Measurements from ENCODE around the gene GGPS1. TPM values are rescaled to one million over a fixed set of nuclear protein-coding genes. Genes with fewer than 3 reads are reported as not detected.

The GGPS1 gene
- total RNA-seq, 1 experiment from 2014 or later, result 37.3 TPM

GRCh38 chr1:235369802-235370201 is 41.4 kb downstream of the GGPS1 start:
- DNase-seq (ENCODE audit: low spot score) (no peak), ATAC-seq (no peak)
- Mint-ChIP-seq H3K27ac (peak overlapping the region; percentile 22; the same call in 1 of the 2 replicates), H3K4me1 (peaks cover 20% of the 10 kb centered on the region), H3K27me3 (ENCODE audit: low read depth) (no peaks in the 10 kb centered on the region; the same call in 1 of the 2 replicates), H3K4me3 (peak overlapping the region; percentile 33), H3K9me3 (peaks cover 3% of the 10 kb centered on the region; the same call in 1 of the 2 replicates), H3K36me3 (peaks cover 17% of the 10 kb centered on the region)
- CTCF ChIA-PET, result no interaction called here
- POLR2A ChIA-PET, result no interaction called here
- no peak for TF ChIP-seq ZNF121 (CRISPR knock-in tag; IDR thresholded peaks at IDR 0.05)
- TF ChIP-seq MYBL2 (CRISPR knock-in tag; IDR thresholded peaks at IDR 0.05), result no peak
- no peak for TF ChIP-seq PRRX2 (CRISPR knock-in tag; IDR thresholded peaks at IDR 0.05)
- no peak for TF ChIP-seq ETV6 (CRISPR knock-in tag; IDR thresholded peaks at IDR 0.05)
- TF ChIP-seq TEAD4 (CRISPR knock-in tag; IDR thresholded peaks at IDR 0.05), result no peak
- no peak for TF ChIP-seq EMX1 (CRISPR knock-in tag; IDR thresholded peaks at IDR 0.05)
- TF ChIP-seq E2F4 (CRISPR knock-in tag; IDR thresholded peaks at IDR 0.05; ENCODE audit: borderline replicate concordance, low read depth), result no peak
- TF ChIP-seq ELF4 (CRISPR knock-in tag; IDR thresholded peaks at IDR 0.05; ENCODE audit: low read depth), result no peak
- no peak for TF ChIP-seq ZMAT4 (CRISPR knock-in tag; IDR thresholded peaks at IDR 0.05)
- TF ChIP-seq ZNF416 (CRISPR knock-in tag; IDR thresholded peaks at IDR 0.05), result no peak
- TF ChIP-seq ZNF138 (CRISPR knock-in tag; conservative IDR thresholded peaks at IDR 0.05), result no peak
- TF ChIP-seq MXD4 (CRISPR knock-in tag; IDR thresholded peaks at IDR 0.05; ENCODE audit: borderline replicate concordance), result no peak
- TF ChIP-seq KAT7 (CRISPR knock-in tag; IDR thresholded peaks at IDR 0.05; ENCODE audit: borderline replicate concordance), result no peak
- TF ChIP-seq STAT6 (CRISPR knock-in tag; conservative IDR thresholded peaks at IDR 0.05; ENCODE audit: low read depth), result no peak
- TF ChIP-seq USF2 (CRISPR knock-in tag; IDR thresholded peaks at IDR 0.05), result no peak
- TF ChIP-seq ZNF263 (CRISPR knock-in tag; IDR thresholded peaks at IDR 0.05; ENCODE audit: low read depth), result no peak
- no peak for TF ChIP-seq TEAD1 (CRISPR knock-in tag; IDR thresholded peaks at IDR 0.05)

- peaks cover 3% of the 10 kb centered on the region; the same call in 1 of the 2 replicates for H3K9me3 Mint-ChIP-seq
- no peak for TF ChIP-seq SMAD3 (CRISPR knock-in tag; IDR thresholded peaks at IDR 0.05; ENCODE audit: borderline replicate concordance)
- no peak for TF ChIP-seq TEAD4 (CRISPR knock-in tag; IDR thresholded peaks at IDR 0.05)
- TF ChIP-seq ZNF671 (CRISPR knock-in tag; IDR thresholded peaks at IDR 0.05), result no peak
- TF ChIP-seq E2F1 (CRISPR knock-in tag; IDR thresholded peaks at IDR 0.05), result no peak
- TF ChIP-seq ERG (CRISPR knock-in tag; IDR thresholded peaks at IDR 0.05), result no peak
- no peak for TF ChIP-seq GABPB1 (CRISPR knock-in tag; IDR thresholded peaks at IDR 0.05)
- no peak for TF ChIP-seq STAT6 (CRISPR knock-in tag; conservative IDR thresholded peaks at IDR 0.05; ENCODE audit: low read depth)
These were observed 47.7 kb downstream of the GGPS1 start for GRCh38 chr1:235375919-235376605.

More at GRCh38 chr1:235375919-235376605, 47.7 kb downstream of the GGPS1 start:
- ATAC-seq, result no peak
- DNase-seq (ENCODE audit: low spot score), result no peak
- Mint-ChIP-seq H3K4me3 (no peak overlapping the region), H3K4me1 (no peaks in the 10 kb centered on the region), H3K36me3 (peaks cover 24% of the 10 kb centered on the region), H3K27me3 (ENCODE audit: low read depth) (no peaks in the 10 kb centered on the region), H3K27ac (peak overlapping the region; percentile 71; the same call in 1 of the 2 replicates)
- ChIA-PET POLR2A (no interaction called here), CTCF (interaction anchor here (1.0 kb wide), 1 partner anchor 41 kb away, joined by 3 read pairs; no protein-coding TSS in a partner anchor)
